GM23338 (cell line): ENCODE results near the gene COX6B2.

Experiments
- CREB1 ChIP-seq: fragments of 250-450 bp; sonication (Bioruptor Pico); IDR thresholded peaks from 2 replicates; pipeline ENCODE4 v1.5.0; 2020; ENCODE audit warnings: low read depth, mild to moderate bottlenecking, moderate library complexity
- CTCF ChIP-seq, 2 experiments: fragments of 200-600 bp in 1 of 2; sonication (generic) in 1 of 2; conservative IDR thresholded peaks; 2 replicates each; pipeline versions ENCODE4 v1.5.1 to v1.6.1; 2016 to 2017; ENCODE audit warnings: antibody characterized with exemption in 2 of 2, low read depth in 2 of 2, mild to moderate bottlenecking in 2 of 2, moderate library complexity in 1 of 2
- ETS1 ChIP-seq: IDR thresholded peaks from 2 replicates; pipeline ENCODE4 v1.6.1; 2016; ENCODE audit warnings: antibody characterized with exemption
- EZH2 ChIP-seq: fragments of 200-600 bp; sonication (generic); IDR thresholded peaks from one replicate; pipeline ENCODE4 v1.8.0; 2017; ENCODE audit warnings: antibody characterized with exemption, mild to moderate bottlenecking, low read depth; ENCODE audit not compliant: unreplicated experiment
- EZH2phosphoT487 ChIP-seq: fragments of 200-600 bp; sonication (generic); IDR thresholded peaks from one replicate; pipeline ENCODE4 v1.8.1; 2018; ENCODE audit warnings: antibody characterized with exemption; ENCODE audit not compliant: unreplicated experiment
- NANOG ChIP-seq: IDR thresholded peaks from 2 replicates; pipeline ENCODE4 v1.6.1; 2016; ENCODE audit warnings: antibody characterized with exemption, borderline replicate concordance
- POLR2AphosphoS5 ChIP-seq: IDR thresholded peaks from 2 replicates; pipeline ENCODE4 v1.6.1; 2016; ENCODE audit warnings: antibody characterized with exemption, low read depth
- STAT1 ChIP-seq: IDR thresholded peaks from one replicate; pipeline ENCODE4 v1.6.1; 2016; ENCODE audit warnings: antibody characterized with exemption; ENCODE audit not compliant: unreplicated experiment
- ZNF331 ChIP-seq: fragments of 250-450 bp; sonication (Bioruptor Pico); IDR thresholded peaks from 2 replicates; pipeline ENCODE4 v1.5.0; 2020; ENCODE audit warnings: low read depth, mild to moderate bottlenecking, moderate library complexity
- TF ChIP-seq, protein P1 (sequence below): IDR thresholded peaks from one replicate; pipeline ENCODE4 v1.6.1; 2018; ENCODE audit warnings: antibody characterized with exemption; ENCODE audit not compliant: unreplicated experiment
- TF ChIP-seq, protein P2 (sequence below): fragments of 250-450 bp; sonication (Bioruptor Pico); IDR thresholded peaks from 2 replicates; pipeline ENCODE4 v1.5.0; 2020; ENCODE audit warnings: mild to moderate bottlenecking, moderate library complexity

DNA sequence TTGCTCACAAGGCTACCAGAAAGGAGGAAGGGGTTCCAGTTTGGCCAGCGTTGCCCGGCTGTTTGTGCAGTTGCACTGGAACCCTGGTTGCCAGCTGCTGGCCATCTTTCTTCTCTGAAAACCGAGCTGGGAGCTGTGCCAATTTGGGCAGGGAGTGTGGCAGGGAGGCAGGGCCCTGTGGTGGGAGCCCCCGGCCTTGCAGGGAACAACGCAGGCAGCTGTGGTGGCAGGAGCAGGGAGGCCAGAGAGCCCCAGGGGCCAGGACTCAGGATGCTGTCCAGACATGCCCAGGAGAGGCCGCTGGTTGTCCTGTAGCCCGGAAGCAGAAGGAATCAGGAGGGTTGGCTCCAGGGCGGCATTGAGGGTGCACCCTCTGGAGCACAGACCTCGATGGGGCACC, 10.1 kb downstream of the COX6B2 start:
- peak in 1 of 2 experiments; percentile 31; a peak in 2 of 4 replicates for TF ChIP-seq CTCF (conservative IDR thresholded peaks at IDR 0.05; ENCODE audit: low read depth in 2 of 2)
- no peak for TF ChIP-seq EZH2
- no peak for TF ChIP-seq ETS1
- no peak for TF ChIP-seq CREB1 (CRISPR knock-in tag)
- TF ChIP-seq, protein P1, sequence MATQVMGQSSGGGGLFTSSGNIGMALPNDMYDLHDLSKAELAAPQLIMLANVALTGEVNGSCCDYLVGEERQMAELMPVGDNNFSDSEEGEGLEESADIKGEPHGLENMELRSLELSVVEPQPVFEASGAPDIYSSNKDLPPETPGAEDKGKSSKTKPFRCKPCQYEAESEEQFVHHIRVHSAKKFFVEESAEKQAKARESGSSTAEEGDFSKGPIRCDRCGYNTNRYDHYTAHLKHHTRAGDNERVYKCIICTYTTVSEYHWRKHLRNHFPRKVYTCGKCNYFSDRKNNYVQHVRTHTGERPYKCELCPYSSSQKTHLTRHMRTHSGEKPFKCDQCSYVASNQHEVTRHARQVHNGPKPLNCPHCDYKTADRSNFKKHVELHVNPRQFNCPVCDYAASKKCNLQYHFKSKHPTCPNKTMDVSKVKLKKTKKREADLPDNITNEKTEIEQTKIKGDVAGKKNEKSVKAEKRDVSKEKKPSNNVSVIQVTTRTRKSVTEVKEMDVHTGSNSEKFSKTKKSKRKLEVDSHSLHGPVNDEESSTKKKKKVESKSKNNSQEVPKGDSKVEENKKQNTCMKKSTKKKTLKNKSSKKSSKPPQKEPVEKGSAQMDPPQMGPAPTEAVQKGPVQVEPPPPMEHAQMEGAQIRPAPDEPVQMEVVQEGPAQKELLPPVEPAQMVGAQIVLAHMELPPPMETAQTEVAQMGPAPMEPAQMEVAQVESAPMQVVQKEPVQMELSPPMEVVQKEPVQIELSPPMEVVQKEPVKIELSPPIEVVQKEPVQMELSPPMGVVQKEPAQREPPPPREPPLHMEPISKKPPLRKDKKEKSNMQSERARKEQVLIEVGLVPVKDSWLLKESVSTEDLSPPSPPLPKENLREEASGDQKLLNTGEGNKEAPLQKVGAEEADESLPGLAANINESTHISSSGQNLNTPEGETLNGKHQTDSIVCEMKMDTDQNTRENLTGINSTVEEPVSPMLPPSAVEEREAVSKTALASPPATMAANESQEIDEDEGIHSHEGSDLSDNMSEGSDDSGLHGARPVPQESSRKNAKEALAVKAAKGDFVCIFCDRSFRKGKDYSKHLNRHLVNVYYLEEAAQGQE = no peak
- no peak for TF ChIP-seq POLR2AphosphoS5
- TF ChIP-seq EZH2phosphoT487 = no peak
- TF ChIP-seq ZNF331 (CRISPR knock-in tag) = no peak
- TF ChIP-seq, protein P2, sequence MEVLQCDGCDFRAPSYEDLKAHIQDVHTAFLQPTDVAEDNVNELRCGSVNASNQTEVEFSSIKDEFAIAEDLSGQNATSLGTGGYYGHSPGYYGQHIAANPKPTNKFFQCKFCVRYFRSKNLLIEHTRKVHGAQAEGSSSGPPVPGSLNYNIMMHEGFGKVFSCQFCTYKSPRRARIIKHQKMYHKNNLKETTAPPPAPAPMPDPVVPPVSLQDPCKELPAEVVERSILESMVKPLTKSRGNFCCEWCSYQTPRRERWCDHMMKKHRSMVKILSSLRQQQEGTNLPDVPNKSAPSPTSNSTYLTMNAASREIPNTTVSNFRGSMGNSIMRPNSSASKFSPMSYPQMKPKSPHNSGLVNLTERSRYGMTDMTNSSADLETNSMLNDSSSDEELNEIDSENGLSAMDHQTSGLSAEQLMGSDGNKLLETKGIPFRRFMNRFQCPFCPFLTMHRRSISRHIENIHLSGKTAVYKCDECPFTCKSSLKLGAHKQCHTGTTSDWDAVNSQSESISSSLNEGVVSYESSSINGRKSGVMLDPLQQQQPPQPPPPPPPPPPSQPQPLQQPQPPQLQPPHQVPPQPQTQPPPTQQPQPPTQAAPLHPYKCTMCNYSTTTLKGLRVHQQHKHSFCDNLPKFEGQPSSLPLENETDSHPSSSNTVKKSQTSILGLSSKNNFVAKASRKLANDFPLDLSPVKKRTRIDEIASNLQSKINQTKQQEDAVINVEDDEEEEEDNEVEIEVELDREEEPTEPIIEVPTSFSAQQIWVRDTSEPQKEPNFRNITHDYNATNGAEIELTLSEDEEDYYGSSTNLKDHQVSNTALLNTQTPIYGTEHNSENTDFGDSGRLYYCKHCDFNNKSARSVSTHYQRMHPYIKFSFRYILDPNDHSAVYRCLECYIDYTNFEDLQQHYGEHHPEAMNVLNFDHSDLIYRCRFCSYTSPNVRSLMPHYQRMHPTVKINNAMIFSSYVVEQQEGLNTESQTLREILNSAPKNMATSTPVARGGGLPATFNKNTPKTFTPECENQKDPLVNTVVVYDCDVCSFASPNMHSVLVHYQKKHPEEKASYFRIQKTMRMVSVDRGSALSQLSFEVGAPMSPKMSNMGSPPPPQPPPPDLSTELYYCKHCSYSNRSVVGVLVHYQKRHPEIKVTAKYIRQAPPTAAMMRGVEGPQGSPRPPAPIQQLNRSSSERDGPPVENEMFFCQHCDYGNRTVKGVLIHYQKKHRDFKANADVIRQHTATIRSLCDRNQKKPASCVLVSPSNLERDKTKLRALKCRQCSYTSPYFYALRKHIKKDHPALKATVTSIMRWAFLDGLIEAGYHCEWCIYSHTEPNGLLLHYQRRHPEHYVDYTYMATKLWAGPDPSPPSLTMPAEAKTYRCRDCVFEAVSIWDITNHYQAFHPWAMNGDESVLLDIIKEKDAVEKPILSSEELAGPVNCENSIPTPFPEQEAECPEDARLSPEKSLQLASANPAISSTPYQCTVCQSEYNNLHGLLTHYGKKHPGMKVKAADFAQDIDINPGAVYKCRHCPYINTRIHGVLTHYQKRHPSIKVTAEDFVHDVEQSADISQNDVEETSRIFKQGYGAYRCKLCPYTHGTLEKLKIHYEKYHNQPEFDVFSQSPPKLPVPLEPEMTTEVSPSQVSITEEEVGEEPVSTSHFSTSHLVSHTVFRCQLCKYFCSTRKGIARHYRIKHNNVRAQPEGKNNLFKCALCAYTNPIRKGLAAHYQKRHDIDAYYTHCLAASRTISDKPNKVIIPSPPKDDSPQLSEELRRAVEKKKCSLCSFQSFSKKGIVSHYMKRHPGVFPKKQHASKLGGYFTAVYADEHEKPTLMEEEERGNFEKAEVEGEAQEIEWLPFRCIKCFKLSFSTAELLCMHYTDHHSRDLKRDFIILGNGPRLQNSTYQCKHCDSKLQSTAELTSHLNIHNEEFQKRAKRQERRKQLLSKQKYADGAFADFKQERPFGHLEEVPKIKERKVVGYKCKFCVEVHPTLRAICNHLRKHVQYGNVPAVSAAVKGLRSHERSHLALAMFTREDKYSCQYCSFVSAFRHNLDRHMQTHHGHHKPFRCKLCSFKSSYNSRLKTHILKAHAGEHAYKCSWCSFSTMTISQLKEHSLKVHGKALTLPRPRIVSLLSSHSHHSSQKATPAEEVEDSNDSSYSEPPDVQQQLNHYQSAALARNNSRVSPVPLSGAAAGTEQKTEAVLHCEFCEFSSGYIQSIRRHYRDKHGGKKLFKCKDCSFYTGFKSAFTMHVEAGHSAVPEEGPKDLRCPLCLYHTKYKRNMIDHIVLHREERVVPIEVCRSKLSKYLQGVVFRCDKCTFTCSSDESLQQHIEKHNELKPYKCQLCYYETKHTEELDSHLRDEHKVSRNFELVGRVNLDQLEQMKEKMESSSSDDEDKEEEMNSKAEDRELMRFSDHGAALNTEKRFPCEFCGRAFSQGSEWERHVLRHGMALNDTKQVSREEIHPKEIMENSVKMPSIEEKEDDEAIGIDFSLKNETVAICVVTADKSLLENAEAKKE (CRISPR knock-in tag) = no peak
- TF ChIP-seq STAT1 = no peak
- TF ChIP-seq NANOG = no peak
